HG02885 (cell line): ENCODE data around the gene YY2.
"Not testable (repeated sequence)": the region's sequence is repeated elsewhere in the genome, so short reads cannot be mapped to it uniquely, and the experiment has no call there.

Experiments
- ATAC-seq: cut with Tn5 transposase; IDR thresholded peaks from one replicate; pipeline ENCODE4 v1.9.1; 2021; ENCODE audit warnings: mild to moderate bottlenecking; ENCODE audit not compliant: unreplicated experiment, poor library complexity

The YY2 gene

GRCh38 chrX:21873063-21873775 is 17.4 kb downstream of the YY2 start:
- no peak for ATAC-seq

DNA sequence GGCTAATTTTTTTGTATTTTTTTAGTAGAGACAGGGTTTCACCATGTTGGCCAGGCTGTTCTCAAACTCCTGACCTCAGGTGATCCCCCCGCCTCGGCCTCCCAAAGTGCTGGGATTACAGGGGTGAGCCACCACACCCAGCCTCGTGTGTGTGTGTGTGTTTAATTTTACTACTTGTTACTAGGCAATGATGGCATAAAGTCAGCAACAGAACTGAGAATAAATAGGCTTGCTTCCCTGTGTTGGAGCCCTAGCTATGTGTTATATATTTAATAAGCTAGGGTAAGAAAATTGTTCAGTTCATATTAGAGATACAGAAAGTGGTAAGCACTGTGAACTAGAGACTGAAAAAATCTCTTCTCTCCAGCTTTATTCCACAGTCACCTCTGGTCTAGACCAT is 18.4 kb downstream of the YY2 start:
- ATAC-seq, result not testable (repeated sequence)

DNA sequence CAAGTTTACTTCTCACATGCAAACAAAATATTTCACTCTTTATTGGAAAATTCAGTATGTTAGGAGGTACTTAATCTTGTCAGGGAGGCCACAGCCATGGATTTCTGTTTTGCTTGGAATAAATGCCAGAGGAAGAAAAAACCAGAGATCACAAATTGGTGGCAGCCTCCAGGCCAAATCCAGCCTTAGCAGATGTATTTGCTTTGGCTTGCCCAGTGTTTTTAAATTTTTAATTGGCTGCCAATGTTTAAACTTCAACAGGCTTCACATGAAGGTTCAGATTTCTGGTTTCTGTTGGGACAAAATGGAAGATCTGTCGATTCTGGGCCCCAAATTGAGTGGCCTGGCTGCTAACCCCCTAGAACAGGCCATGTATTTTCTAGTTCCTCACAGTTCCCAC is 19.2 kb downstream of the YY2 start:
- ATAC-seq, result no peak

- ATAC-seq, result no peak
Observed at GRCh38 chrX:21881881-21882574, 26.2 kb downstream of the YY2 start.

DNA sequence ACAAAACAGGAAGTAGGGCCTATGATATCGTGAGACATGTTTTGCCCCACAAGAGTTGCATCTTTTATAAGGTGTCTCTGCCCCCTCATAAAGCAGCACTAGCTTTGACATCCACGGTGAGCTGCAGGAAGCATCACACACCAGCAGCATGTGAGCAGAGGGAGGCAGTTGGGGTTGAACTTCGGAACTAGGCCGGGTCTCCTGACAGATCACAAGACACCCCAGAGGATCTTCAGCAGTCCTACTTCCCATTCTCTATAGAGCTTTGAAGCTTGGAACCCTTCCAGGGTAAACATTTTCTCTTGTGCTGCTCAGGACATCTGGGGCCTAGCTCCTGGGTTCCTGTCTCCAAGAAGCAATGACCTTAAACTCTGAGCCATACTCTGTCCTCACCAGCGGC is 27.5 kb downstream of the YY2 start:
- no peak for ATAC-seq

DNA sequence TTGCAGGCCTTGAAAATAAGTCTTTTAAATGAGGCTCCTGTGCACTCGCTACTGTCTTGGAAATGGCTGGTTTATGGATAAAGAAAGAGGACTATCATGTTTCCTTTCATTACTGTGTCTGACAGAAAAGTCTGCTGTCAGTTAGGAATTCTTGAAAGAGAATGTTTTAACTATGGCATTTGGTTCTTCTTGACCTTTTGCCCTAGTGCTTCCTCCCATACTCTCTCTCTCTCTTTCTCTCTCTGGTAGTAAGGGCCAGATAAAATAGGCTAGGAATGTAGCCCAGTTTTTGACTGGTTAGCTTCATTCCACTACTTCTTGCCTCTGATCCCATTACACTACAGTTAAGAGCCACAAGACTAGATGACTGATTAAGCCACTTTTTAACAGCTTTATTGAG is 29.8 kb downstream of the YY2 start:
- ATAC-seq, result no peak

GRCh38 chrX:21905313-21905712 is 49.5 kb downstream of the YY2 start:
- ATAC-seq, result no peak

DNA sequence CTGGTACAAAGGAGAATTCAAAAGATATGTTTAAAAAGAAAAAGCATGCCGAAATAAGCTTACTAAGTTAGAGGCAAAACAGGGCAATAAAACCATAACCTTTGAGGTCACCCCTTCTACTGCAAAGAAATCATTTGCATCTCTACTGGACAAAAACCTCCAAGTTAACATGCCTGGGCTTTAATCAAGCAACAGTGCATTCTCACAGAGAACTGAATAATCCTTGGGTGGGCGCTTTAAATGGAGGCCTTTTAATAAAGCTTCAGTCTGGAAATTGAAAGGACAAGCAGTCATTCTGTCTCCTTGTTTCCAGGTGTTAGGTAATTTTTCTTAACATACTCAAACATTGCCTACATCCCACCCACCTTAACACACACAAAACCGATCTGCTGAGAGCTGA is 50.2 kb downstream of the YY2 start:
- no peak for ATAC-seq

DNA sequence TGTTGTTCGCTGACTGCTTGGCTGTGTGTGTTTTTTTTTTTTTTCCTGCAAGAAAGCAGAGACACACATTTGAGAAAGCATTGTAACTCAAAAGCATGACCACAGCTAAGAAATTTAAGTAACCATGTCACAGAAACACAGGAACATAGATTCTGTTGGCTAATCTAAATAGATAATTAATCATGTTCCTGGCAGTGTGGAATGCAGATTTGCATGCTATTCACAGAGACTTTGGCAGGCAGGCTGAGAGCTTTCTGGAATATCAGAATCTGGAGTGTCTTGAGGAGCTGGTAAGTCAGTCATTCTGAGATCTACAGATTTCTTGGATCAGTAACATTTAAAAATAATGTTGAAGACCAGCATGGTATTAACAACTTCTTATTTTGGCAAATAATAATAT is 51.5 kb downstream of the YY2 start:
- no peak for ATAC-seq
